ENCODE data around the gene MISFA.

DNA sequence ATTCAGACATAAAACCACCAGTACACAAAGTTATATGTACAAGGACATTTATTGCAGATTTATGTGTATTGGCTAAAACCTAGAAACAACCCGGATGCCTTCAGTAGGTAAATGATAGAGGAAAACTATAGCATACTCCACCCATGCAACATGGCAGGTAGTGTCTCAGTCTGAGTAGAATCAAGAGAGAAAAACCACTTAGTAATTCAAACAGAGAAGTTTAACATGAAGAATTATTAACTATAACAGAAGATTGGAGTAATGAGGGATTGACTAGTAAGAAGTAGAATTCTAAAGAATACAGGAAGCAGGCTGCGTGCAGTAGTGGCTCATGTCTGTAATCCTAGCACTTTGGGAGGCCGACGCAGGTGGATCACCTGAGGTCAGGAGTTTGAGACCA, 50.8 kb downstream of the MISFA start:
- TF ChIP-seq, protein P1, sequence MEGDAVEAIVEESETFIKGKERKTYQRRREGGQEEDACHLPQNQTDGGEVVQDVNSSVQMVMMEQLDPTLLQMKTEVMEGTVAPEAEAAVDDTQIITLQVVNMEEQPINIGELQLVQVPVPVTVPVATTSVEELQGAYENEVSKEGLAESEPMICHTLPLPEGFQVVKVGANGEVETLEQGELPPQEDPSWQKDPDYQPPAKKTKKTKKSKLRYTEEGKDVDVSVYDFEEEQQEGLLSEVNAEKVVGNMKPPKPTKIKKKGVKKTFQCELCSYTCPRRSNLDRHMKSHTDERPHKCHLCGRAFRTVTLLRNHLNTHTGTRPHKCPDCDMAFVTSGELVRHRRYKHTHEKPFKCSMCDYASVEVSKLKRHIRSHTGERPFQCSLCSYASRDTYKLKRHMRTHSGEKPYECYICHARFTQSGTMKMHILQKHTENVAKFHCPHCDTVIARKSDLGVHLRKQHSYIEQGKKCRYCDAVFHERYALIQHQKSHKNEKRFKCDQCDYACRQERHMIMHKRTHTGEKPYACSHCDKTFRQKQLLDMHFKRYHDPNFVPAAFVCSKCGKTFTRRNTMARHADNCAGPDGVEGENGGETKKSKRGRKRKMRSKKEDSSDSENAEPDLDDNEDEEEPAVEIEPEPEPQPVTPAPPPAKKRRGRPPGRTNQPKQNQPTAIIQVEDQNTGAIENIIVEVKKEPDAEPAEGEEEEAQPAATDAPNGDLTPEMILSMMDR (IDR thresholded peaks at IDR 0.05), result no peak
- no peak for TF ChIP-seq EZH2 (IDR thresholded peaks at IDR 0.05)

Data from neural progenitor cell (in vitro differentiated cells).